ENCODE results near the gene DOCK2.

DNA sequence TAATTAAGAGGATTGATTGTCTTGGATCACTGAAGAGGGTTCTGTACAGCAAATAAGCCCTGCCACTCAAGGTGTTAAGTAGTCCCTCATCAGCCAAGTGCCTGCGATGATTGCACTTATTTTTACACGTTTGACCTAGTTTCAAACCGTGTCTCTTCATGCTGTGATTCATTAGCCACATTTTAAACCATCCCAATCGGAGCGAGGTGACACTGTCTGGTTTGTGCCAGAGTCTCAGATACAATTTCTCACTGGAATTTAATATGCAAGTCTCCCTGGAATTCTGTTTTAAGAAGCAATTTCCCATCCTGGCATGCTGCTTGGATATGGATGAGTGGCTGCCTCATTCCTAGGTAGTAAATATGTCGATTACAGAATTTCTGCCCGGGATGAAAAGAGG, 341.6 kb downstream of the DOCK2 start:
- TF ChIP-seq EZH2 (IDR thresholded peaks at IDR 0.05; ENCODE audit: borderline replicate concordance, insufficient read depth, low read depth, low read length, poor library complexity, severe bottlenecking), result no peak
- TF ChIP-seq, protein P1, sequence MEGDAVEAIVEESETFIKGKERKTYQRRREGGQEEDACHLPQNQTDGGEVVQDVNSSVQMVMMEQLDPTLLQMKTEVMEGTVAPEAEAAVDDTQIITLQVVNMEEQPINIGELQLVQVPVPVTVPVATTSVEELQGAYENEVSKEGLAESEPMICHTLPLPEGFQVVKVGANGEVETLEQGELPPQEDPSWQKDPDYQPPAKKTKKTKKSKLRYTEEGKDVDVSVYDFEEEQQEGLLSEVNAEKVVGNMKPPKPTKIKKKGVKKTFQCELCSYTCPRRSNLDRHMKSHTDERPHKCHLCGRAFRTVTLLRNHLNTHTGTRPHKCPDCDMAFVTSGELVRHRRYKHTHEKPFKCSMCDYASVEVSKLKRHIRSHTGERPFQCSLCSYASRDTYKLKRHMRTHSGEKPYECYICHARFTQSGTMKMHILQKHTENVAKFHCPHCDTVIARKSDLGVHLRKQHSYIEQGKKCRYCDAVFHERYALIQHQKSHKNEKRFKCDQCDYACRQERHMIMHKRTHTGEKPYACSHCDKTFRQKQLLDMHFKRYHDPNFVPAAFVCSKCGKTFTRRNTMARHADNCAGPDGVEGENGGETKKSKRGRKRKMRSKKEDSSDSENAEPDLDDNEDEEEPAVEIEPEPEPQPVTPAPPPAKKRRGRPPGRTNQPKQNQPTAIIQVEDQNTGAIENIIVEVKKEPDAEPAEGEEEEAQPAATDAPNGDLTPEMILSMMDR (IDR thresholded peaks at IDR 0.05), result no peak
